NCI-H460 (cell line): ENCODE data around the gene SQSTM1. TPM values are rescaled to one million over a fixed set of nuclear protein-coding genes. Genes with fewer than 3 reads are reported as not detected.
"Not testable (repeated sequence)": the region's sequence is repeated elsewhere in the genome, so short reads cannot be mapped to it uniquely, and the experiment has no call there.

Experiments
- DNase-seq: peaks from one replicate; pipeline ENCODE4 v3.0.0-alpha.2; 2016; ENCODE audit warnings: low read depth; ENCODE audit errors: extremely low read depth
- total RNA-seq: library from RNA; depleted of rRNA; stranded (reverse); fragments of >200 nt; shearing (Covaris generic); gene quantifications from 2 replicates; pipeline ENCODE4 v1.2.3, GENCODE V29; 2014

The SQSTM1 gene
- total RNA-seq, 1 experiment from 2014 or later: 637 TPM

DNA sequence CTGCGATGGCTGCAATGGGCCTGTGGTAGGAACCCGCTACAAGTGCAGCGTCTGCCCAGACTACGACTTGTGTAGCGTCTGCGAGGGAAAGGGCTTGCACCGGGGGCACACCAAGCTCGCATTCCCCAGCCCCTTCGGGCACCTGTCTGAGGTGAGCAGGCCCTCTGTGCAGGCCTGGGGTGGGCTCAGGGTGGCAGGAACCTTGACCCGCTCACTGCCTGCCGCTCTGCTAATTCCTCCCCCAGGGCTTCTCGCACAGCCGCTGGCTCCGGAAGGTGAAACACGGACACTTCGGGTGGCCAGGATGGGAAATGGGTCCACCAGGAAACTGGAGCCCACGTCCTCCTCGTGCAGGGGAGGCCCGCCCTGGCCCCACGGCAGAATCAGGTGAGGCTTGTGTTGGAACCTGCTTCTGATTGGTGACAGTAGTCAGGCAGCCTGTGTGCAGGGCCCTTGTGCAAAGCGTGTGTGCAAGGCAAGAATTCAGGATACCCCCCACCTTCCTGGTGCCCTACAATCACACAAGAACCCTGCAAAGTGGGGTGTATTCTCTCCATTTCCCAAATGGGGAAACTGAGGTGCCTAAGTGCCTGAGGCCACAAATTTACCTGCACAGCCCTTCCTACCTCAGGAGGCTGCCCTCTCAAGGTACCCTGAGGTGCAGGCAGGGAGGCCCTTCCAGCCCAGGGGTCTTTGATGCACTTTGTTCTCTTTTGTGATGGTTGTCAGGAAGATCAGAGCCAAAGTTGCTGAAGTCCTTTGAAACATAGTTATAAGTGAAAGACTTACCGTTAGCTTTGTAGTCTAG lies 3.4 kb downstream of the SQSTM1 start:
- DNase-seq: no peak

DNA sequence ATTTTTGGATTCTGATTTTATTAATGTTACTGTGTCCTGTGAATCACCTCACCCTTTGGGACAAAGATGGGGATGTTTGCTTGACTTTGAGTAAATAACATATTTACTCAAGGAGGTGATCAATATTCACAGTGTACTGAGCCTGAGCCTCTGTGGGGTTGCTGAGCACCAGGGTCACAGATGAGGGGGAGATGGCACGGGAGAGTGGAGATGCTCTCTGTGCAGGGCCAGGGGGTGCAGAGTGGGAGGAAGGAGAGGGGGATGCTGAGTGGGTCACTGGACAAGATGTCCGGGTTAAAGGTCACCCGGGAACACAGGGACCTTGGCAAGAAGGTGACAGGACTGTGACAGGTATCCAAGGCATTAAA lies 4.0 kb downstream of the SQSTM1 start:
- DNase-seq: no peak

DNA sequence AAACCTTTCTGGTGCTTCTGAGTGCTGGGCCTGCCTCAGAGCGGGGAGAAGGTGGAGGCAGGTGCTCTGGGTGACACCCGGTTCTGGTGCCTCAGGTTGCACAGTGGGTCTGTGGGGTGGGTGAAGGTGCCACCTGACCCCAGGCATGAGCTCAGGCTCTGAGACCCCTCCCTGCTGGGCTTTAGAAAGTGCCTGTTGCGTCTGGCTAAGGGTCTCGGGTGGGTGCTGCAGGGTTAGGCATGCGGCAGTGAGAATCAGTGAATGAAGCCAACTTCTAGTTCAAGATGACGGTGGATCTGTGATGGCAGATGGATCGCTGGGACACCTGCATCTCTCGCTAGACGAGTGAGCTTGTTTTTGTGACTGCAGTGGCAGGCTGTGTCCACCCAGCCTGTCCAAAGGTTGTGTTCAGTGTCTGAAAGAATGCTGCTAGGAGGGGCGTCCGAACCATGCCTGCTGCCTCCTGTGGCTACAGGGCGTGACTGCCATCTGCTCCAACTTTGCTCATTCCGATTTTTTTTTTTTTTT lies 5.0 kb downstream of the SQSTM1 start:
- DNase-seq: no peak

DNA sequence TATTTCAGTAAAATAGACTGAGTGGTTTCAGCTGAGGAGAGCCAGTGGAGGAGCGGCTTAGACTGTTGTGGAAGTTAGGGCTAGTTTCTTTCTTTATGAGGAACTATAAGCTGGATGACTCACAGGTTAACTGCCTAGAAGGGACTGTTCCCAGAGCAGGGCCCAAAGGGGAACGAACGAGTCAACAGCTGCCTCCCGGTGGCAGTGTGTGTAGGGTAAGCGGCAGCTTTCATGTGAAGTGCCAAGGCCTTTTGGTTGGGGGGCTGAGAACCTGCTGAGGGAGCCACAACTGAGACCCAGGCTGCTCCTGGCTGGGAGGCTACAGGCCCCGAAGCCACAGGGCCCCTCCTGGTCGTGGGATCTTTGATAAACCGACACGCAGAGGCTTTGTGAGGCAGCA lies 7.0 kb downstream of the SQSTM1 start:
- no peak for DNase-seq

DNA sequence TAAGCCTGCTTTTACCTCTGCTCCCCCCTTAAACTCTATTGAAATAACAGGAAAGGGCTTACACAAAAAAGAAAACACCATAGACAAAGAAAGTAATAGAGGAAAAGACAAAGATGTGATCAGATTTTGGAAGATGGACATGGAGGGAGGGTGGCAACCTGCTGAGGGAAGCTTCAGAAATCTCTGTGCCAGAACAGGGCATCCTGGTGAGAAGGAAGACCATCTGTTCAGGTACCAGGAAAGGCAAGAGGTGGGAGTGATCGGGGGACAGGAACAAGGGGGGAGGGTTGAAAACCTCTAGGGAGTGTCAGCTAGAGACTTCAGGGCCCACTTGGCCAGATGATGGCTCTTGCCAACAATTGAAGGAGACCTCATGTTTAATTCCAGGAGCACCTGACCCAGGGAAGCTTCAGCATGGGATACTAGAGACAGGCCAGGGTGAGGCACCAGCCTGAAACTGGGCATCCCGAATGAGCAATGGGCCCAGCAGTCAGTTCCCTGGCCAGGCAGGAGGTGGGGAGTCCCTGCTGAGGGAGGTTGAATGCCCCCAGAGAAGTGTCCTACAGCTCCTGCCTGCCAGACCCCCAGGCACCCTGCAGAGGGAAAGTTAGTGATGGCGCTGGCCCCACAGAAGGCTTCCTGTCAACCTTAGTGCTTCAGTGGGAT lies 8.2 kb downstream of the SQSTM1 start:
- DNase-seq: no peak

DNA sequence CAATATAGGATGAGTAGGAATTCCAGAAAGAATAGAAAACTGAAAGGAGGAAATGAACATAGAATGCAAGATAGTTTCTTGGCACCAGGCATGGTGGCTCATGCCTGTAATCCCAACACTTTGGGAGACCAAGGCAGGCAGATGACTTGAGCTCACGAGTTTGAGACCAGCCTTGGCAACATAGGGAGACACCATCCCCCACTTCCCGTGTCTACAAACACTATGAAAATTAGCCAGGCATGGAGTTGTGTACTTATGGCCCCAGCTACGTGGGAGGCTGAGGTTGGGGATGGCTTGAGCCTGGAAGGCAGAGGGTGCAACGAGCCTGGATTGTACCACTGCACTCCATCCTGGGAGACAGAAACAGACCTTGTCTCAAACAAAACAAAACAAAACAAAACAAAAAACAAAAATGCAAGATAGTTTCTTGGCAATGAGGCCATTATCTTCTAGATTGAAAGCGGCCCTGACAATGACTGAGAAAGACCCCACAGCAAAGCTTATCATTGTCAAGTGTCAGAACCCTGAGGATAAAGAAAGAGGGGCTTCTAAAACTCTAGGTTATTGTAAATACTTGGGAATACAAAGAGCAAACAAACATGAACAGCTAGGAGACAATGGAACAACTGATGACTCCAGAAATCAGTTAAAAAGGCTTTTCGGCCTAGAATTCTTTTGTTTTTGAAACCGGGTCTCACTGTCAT lies 9.2 kb downstream of the SQSTM1 start:
- no peak for DNase-seq

DNA sequence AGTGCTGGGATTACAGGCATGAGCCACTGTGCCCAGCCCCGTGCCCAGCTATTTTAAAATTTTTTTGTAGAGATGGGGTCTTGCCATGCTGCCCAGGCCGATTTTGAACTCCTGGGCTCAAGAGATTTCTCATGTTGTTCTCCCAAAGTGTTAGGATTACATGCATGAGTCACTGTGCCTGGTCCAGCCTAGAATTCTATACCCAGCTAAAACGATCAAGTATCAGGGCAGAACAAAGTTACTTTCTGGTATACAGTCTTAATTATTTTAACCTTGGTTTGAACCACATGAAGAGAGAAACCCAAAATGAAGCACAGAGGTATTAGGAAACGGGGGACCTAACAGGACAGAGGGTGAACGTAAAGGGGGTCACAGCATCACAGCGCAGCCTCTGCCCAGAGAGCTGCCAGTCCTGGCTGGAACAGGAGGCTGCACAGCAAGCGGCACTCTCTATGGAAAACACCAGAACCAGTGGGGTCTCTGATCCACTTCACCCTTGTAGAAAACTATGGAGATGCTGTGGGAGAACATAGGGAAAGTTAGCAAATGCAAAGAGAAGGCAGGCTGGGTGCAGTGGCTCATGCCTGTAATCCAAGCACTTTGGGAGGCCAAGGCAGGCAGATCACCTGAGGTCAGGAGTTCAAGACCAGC lies 10.2 kb downstream of the SQSTM1 start:
- DNase-seq: no peak

DNA sequence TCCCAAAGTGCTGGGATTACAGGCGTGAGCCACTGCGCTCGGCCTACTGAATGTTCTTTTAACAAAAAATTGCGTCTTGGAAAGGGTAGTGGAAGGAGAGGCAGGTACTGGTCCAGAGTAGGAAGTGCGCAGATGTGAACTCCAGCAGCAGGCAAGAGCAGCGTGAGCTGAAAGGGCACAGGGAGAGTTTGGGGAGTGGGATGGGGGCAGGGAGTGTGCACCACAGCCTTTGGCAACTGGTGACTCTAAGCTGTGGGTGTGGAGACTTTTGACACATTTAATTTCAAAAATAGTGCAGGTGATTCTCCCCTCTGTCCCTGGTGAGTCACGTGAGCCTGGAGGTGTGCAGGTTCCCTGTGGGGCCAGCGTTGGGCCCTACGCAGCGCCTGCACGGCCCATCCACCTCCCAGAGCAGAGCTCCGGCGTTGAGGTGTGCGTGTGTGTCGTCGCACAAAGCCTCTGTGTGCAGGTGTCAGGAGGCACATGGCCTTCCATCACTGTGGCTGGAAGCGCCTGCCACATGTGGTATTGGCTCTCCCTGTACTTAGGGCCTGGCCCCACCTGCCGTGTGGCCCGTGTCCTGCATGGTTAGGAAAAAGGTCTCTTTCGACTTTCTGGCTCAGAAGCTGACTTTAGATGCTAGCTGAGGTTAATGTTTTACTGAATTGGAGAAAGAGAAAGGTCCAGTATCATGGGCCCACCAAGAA lies 11.5 kb downstream of the SQSTM1 start:
- DNase-seq: no peak

DNA sequence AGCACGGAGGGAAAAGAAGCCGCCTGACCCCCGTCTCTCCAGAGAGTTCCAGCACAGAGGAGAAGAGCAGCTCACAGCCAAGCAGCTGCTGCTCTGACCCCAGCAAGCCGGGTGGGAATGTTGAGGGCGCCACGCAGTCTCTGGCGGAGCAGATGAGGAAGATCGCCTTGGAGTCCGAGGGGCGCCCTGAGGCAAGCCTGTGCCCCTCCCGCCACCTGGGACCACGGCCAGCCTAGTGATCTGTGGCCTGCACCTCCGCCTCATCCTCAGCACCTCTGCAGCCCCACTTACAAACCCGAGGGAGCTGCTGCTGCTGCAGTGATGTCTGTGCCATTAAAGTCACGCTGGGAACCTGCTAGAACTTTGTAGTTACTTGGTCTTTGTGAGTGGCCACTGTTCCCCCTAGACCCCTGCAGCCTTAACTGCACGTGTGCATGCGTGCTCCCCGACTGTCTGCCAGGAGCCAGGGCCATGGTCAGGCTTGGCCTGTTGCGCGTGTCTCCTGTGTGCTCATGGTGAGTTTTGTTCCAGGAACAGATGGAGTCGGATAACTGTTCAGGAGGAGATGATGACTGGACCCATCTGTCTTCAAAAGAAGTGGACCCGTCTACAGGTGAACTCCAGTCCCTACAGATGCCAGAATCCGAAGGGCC lies 12.5 kb downstream of the SQSTM1 start:
- DNase-seq: no peak

DNA sequence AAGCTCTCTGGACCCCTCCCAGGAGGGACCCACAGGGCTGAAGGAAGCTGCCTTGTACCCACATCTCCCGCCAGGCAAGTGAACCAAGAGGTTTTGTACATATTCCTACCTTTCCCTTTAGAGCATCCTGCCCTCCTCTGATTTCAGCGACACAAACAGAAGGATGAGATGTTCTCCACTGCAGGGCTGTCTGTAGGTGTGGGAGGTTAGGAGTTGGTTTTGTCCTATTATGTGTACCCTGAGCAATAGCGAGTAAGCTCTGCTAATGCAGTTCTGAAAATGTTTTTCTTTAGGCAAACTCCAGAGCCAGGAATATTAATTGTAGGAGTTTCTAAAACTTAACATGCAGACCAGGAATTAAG lies 13.0 kb downstream of the SQSTM1 start:
- no peak for DNase-seq

DNA sequence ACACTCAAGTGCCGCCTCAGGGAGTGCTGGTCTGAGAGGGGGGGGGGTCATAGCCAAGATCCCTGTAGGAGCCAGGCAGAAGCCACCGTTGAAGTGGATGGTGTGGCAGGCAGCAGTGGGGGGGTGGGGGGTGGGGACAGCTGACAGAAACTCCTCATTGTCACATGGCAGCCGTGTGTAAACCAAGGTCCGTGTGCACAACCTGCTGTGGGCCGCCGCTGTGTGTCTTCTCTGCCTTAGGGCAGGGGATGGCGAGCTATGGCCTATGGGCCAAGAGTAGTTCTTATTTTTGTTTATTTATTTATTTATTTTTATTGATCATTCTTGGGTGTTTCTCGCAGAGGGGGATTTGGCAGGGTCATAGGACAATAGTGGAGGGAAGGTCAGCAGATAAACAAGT lies 13.4 kb downstream of the SQSTM1 start:
- DNase-seq: no peak

DNA sequence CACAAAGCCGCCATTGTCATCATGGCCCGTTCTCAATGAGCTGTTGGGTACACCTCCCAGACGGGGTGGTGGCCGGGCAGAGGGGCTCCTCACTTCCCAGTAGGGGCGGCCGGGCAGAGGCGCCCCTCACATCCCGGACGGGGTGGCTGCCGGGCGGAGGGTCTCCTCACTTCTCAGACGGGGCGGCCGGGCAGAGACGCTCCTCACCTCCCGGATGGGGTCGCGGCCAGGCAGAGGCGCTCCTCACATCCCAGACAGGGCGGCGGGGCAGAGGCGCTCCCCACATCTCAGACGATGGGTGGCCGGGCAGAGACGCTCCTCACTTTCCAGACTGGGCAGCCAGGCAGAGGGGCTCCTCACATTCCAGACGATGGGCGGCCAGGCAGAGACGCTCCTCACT lies 14.2 kb downstream of the SQSTM1 start:
- DNase-seq: not testable (repeated sequence)

DNA sequence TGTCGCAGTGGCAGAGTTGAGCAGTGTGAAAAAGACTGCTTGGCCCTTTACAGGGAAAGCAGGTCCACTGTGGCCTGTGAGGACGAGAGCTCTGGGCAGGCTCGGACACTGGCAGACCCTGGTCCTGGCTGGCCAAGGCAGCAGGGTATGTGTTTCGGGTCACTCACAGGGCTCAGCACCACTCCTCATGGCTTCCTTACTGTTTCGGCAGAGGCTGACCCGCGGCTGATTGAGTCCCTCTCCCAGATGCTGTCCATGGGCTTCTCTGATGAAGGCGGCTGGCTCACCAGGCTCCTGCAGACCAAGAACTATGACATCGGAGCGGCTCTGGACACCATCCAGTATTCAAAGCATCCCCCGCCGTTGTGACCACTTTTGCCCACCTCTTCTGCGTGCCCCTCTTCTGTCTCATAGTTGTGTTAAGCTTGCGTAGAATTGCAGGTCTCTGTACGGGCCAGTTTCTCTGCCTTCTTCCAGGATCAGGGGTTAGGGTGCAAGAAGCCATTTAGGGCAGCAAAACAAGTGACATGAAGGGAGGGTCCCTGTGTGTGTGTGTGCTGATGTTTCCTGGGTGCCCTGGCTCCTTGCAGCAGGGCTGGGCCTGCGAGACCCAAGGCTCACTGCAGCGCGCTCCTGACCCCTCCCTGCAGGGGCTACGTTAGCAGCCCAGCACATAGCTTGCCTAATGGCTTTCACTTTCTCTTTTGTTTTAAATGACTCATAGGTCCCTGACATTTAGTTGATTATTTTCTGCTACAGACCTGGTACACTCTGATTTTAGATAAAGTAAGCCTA lies 15.7 kb downstream of the SQSTM1 start:
- no peak for DNase-seq

DNA sequence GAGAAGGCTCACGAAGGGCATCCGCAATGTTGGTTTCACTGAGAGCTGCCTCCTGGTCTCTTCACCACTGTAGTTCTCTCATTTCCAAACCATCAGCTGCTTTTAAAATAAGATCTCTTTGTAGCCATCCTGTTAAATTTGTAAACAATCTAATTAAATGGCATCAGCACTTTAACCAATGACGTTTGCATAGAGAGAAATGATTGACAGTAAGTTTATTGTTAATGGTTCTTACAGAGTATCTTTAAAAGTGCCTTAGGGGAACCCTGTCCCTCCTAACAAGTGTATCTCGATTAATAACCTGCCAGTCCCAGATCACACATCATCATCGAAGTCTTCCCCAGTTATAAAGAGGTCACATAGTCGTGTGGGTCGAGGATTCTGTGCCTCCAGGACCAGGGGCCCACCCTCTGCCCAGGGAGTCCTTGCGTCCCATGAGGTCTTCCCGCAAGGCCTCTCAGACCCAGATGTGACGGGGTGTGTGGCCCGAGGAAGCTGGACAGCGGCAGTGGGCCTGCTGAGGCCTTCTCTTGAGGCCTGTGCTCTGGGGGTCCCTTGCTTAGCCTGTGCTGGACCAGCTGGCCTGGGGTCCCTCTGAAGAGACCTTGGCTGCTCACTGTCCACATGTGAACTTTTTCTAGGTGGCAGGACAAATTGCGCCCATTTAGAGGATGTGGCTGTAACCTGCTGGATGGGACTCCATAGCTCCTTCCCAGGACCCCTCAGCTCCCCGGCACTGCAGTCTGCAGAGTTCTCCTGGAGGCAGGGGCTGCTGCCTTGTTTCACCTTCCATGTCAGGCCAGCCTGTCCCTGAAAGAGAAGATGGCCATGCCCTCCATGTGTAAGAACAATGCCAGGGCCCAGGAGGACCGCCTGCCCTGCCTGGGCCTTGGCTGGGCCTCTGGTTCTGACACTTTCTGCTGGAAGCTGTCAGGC lies 16.6 kb downstream of the SQSTM1 start:
- DNase-seq: no peak

DNA sequence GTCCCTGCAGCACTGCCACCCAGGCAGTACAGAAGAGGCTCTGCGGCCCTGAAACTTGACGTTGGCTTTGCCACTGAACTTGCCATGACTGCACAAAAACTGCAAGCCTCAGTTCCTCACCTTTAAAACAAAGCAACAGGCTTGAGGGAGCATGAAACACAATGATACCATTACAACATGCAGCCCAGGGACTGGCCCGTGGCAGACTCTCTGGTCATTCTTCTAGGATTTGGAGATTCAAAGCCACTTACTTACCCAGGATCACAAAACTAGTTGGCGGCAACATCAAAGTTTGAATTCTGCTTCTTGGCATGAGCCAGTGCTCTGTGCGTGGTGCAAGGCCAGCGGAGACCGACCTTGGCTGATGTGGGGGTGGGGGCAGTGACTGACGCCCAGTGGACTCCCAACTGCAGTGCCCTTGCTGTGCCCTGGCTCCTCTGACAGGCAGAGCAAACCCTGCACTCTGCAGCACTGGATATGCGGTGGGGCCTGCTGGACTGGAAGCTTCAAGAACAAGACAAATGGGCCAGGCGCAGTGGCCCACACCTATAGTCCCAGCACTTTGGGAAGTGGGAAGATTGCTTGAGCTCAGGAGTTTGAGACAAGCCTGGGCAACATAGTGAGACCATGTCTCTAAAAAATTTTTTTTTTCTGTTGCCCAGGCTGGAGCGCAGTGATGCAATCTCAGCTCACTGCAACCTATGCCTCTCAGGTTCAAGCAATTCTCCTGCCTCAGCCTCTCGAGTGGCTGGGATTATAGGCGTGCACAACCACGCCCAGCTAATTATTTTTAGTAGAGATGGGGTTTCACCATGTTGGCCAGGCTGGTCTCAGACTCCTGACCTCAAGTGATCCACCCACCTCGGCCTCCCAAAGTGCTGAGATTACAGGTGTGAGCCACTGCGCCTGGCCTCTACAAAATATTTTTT lies 18.9 kb downstream of the SQSTM1 start:
- no peak for DNase-seq

DNA sequence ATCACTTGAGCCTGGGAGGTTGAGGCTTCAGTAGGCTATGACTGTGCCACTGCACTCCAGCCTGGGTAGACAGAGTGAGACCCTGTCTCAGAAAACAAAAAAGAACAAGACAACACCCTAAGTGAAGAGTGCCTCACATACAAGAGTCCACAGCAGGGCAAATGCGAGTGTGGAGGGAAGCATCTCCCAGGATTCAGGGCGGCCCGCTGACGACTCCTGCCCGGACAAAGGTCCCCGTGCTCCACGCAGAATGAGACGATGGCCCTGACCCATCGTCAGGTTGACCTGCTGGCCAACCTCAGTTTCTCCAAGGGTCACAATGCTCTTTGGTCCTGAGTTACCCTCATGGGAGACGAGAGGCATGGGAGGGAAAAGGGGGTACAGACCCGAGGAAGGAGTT lies 19.6 kb downstream of the SQSTM1 start:
- DNase-seq: no peak

DNA sequence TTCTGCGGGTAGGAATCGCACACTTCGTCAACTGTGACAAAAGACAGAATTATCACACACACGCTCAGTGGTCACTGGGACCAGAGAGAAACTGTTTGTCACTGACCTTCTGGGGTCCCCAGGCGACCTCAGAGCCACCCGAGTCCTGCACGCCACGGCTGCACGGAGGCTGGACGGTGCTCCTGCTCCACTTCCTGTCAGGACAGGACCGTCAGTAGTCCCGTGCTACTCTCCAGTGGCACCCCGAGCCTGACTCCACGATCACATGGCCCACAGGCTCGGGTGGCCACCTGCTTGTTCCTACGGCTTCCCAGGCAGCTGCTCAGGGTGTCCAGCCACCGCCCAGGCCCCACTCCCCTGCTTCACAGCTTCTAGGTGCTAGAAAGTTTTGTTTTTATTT lies 20.1 kb downstream of the SQSTM1 start:
- DNase-seq: no peak
